ENCODE measurements around the gene ZFAND5.

The ZFAND5 gene

DNA sequence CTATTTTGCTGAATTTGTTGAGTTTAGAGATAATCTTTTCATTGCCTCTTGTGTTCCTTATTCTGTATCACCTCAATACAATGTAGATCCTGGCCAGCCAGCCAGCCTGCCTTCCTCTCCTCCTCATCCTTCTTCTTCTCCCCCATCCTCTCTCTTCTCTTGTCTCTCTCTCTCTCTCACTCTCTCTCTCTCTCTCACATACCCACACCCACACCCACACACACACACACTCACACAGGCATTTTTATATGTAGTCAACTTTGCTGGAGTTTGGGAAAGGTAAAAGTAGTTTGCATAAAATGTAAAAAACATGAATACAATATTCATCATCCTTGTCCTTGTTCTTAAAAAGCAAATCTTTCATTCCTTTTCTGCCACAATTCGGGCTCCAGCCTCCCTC lies 60.5 kb downstream of the ZFAND5 start:
- no peak for DNase-seq (ENCODE audit: low read depth)
- H3K4me3 ChIP-seq (ENCODE audit: low read length): no peak overlapping the region
- TF ChIP-seq, protein P1, sequence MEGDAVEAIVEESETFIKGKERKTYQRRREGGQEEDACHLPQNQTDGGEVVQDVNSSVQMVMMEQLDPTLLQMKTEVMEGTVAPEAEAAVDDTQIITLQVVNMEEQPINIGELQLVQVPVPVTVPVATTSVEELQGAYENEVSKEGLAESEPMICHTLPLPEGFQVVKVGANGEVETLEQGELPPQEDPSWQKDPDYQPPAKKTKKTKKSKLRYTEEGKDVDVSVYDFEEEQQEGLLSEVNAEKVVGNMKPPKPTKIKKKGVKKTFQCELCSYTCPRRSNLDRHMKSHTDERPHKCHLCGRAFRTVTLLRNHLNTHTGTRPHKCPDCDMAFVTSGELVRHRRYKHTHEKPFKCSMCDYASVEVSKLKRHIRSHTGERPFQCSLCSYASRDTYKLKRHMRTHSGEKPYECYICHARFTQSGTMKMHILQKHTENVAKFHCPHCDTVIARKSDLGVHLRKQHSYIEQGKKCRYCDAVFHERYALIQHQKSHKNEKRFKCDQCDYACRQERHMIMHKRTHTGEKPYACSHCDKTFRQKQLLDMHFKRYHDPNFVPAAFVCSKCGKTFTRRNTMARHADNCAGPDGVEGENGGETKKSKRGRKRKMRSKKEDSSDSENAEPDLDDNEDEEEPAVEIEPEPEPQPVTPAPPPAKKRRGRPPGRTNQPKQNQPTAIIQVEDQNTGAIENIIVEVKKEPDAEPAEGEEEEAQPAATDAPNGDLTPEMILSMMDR (conservative IDR thresholded peaks at IDR 0.05; ENCODE audit: low read depth, low read length): no peak
